Globus pallidus (tissue), 1 donor: ENCODE measurements around the gene MED12L.
A peak's percentile ranks its signal among the peaks of the same experiment; 100 is the strongest.
"Not testable (repeated sequence)": the region's sequence is repeated elsewhere in the genome, so short reads cannot be mapped to it uniquely, and the experiment has no call there.

Experiments
- DNase-seq: peaks from one replicate; pipeline ENCODE4 v3.0.0-alpha.2; 2015; ENCODE audit warnings: low spot score

MED12L gene

GRCh38 chr3:151382671-151383070, 297.2 kb downstream of the MED12L start:
- peak; percentile 41 for DNase-seq

- DNase-seq: no peak
These were observed 297.6 kb downstream of the MED12L start for GRCh38 chr3:151383111-151383510.

- no peak for DNase-seq
These were observed 298.5 kb downstream of the MED12L start for GRCh38 chr3:151383956-151384355.

GRCh38 chr3:151384741-151385174, 299.3 kb downstream of the MED12L start, which contains the start of gene P2RY12:
Gene P2RY12, minus strand, starts transcription at chr3:151384753. Its CDS starts 45,908 bp downstream, at chr3:151338845.
- peak; percentile 66 for DNase-seq

GRCh38 chr3:151386056-151386455, 300.6 kb downstream of the MED12L start:
- no peak for DNase-seq

GRCh38 chr3:151387432-151387831, 302.0 kb downstream of the MED12L start:
- DNase-seq: no peak

GRCh38 chr3:151387842-151388241, 302.4 kb downstream of the MED12L start:
- DNase-seq: no peak

- DNase-seq: no peak
These were observed 306.3 kb downstream of the MED12L start for GRCh38 chr3:151391720-151392119.

GRCh38 chr3:151392191-151392590, 306.7 kb downstream of the MED12L start:
- not testable (repeated sequence) for DNase-seq

GRCh38 chr3:151393146-151393830, 307.8 kb downstream of the MED12L start:
- no peak for DNase-seq

GRCh38 chr3:151393941-151394340, 308.5 kb downstream of the MED12L start:
- no peak for DNase-seq

GRCh38 chr3:151394611-151395010, 309.1 kb downstream of the MED12L start:
- DNase-seq: no peak

GRCh38 chr3:151395806-151396205, 310.3 kb downstream of the MED12L start:
- DNase-seq: no peak

- no peak for DNase-seq
These were observed 313.4 kb downstream of the MED12L start for GRCh38 chr3:151398895-151399294.

GRCh38 chr3:151400341-151400740, 314.9 kb downstream of the MED12L start:
- DNase-seq: no peak

- DNase-seq: no peak
These were observed 316.9 kb downstream of the MED12L start for GRCh38 chr3:151402349-151402748.

GRCh38 chr3:151403246-151403645, 317.8 kb downstream of the MED12L start:
- no peak for DNase-seq

- DNase-seq: no peak
These were observed 318.9 kb downstream of the MED12L start for GRCh38 chr3:151404316-151404715.

GRCh38 chr3:151407928-151408327, 322.5 kb downstream of the MED12L start:
- DNase-seq: no peak

GRCh38 chr3:151410891-151411559, 325.6 kb downstream of the MED12L start:
- DNase-seq: no peak

GRCh38 chr3:151412989-151413388, 327.5 kb downstream of the MED12L start:
- no peak for DNase-seq

GRCh38 chr3:151415289-151415688, 329.8 kb downstream of the MED12L start:
- DNase-seq: no peak

GRCh38 chr3:151419806-151420205, 334.3 kb downstream of the MED12L start:
- no peak for DNase-seq

GRCh38 chr3:151421938-151422337, 336.5 kb downstream of the MED12L start:
- DNase-seq: no peak
